ENCODE results near the gene HLTF. TPM values are rescaled to one million over a fixed set of nuclear protein-coding genes. Genes with fewer than 3 reads are reported as not detected.

The HLTF gene
- total RNA-seq, 1 donor from 2014 or later = 51.6 TPM

- DNase-seq (ENCODE audit: low read depth, low spot score) = no peak
- H3K4me3 Mint-ChIP-seq = no peak overlapping the region
- no peak overlapping the region for H3K27ac Mint-ChIP-seq (ENCODE audit: unreplicated experiment)
- TF ChIP-seq, protein P1, sequence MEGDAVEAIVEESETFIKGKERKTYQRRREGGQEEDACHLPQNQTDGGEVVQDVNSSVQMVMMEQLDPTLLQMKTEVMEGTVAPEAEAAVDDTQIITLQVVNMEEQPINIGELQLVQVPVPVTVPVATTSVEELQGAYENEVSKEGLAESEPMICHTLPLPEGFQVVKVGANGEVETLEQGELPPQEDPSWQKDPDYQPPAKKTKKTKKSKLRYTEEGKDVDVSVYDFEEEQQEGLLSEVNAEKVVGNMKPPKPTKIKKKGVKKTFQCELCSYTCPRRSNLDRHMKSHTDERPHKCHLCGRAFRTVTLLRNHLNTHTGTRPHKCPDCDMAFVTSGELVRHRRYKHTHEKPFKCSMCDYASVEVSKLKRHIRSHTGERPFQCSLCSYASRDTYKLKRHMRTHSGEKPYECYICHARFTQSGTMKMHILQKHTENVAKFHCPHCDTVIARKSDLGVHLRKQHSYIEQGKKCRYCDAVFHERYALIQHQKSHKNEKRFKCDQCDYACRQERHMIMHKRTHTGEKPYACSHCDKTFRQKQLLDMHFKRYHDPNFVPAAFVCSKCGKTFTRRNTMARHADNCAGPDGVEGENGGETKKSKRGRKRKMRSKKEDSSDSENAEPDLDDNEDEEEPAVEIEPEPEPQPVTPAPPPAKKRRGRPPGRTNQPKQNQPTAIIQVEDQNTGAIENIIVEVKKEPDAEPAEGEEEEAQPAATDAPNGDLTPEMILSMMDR (conservative IDR thresholded peaks at IDR 0.05) = no peak
- H3K9me3 Mint-ChIP-seq = no peaks in the 10 kb centered on the region
- no peaks in the 10 kb centered on the region for H3K36me3 Mint-ChIP-seq (ENCODE audit: low read depth)
- no peaks in the 10 kb centered on the region for H3K27me3 Mint-ChIP-seq (ENCODE audit: low read depth)
- peaks cover 11% of the 10 kb centered on the region for H3K4me1 Mint-ChIP-seq
Measured at GRCh38 chr3:148999806-149000205, 86.5 kb downstream of the HLTF start.

DNA sequence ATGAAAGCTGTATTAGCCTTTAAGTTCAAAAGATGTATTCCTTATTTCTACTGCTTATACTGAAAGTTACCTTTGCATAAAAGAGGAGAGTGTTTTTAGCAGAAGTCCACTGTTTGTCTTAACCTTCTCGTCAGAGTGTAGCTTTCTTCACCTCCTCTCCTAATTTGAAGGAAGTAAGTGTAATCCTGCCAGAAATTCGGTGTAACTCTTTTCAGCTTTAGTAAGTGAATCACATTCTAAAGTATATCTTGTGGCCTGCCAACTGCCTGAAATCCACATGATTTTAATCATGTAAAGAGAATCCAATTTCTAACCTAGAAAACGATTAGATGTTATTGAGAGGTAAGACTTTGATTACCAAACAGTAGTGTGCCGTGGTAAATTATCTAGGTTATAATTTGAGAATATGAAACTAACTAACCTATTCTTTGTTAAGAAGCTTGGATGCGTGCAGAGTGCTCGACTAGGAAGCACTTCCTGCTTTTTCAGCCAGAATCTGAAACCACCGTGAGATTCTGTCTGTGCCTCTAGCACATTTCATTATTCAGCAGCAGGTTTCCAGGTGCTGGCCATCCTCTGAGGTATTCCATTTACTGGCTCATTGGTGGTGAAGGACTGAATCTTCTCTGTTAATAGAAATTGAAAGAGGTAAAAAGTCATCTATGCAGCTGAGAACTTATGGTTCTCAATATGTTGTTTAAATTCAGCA is 87.5 kb downstream of the HLTF start:
- H3K27ac Mint-ChIP-seq (ENCODE audit: unreplicated experiment) = no peak overlapping the region
- H3K9me3 Mint-ChIP-seq = no peaks in the 10 kb centered on the region
- no peaks in the 10 kb centered on the region for H3K27me3 Mint-ChIP-seq (ENCODE audit: low read depth)
- TF ChIP-seq, protein P1 (conservative IDR thresholded peaks at IDR 0.05) = no peak
- DNase-seq (ENCODE audit: low read depth, low spot score) = no peak
- H3K4me1 Mint-ChIP-seq = peaks cover 9% of the 10 kb centered on the region
- no peaks in the 10 kb centered on the region for H3K36me3 Mint-ChIP-seq (ENCODE audit: low read depth)
- H3K4me3 Mint-ChIP-seq = no peak overlapping the region

- Mint-ChIP-seq H3K27ac (ENCODE audit: unreplicated experiment) (no peak overlapping the region), H3K4me3 (no peak overlapping the region), H3K9me3 (no peaks in the 10 kb centered on the region), H3K36me3 (ENCODE audit: low read depth) (no peaks in the 10 kb centered on the region), H3K4me1 (peaks cover 11% of the 10 kb centered on the region), H3K27me3 (ENCODE audit: low read depth) (no peaks in the 10 kb centered on the region)
- TF ChIP-seq, protein P1 (conservative IDR thresholded peaks at IDR 0.05) = no peak
- no peak for DNase-seq (ENCODE audit: low read depth, low spot score)
Measured at GRCh38 chr3:148998297-148998696, 88.0 kb downstream of the HLTF start.

DNA sequence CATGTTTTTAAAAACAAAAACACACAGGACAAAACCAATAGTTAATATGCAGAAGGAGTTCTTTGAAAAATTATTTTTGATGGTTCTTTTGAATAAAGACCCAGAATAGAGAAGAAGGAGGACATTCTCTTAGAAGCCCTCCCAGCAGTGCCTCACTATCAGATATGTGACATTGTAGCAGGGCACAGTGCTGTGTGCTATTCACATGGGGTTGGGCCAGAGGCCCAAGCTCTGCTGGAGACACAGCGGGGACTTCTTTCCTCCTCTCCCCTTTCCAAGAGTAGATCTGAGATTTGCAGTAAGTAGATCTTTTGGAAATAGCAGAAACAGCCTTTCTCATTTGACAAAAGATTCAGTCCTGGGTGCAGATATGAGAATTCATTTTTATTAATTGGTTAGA is 88.7 kb downstream of the HLTF start:
- Mint-ChIP-seq H3K4me3 (no peak overlapping the region), H3K9me3 (no peaks in the 10 kb centered on the region), H3K4me1 (peaks cover 16% of the 10 kb centered on the region), H3K27me3 (ENCODE audit: low read depth) (no peaks in the 10 kb centered on the region), H3K36me3 (ENCODE audit: low read depth) (no peaks in the 10 kb centered on the region), H3K27ac (ENCODE audit: unreplicated experiment) (no peak overlapping the region)
- no peak for DNase-seq (ENCODE audit: low read depth, low spot score)
- TF ChIP-seq, protein P1 (conservative IDR thresholded peaks at IDR 0.05) = no peak

DNA sequence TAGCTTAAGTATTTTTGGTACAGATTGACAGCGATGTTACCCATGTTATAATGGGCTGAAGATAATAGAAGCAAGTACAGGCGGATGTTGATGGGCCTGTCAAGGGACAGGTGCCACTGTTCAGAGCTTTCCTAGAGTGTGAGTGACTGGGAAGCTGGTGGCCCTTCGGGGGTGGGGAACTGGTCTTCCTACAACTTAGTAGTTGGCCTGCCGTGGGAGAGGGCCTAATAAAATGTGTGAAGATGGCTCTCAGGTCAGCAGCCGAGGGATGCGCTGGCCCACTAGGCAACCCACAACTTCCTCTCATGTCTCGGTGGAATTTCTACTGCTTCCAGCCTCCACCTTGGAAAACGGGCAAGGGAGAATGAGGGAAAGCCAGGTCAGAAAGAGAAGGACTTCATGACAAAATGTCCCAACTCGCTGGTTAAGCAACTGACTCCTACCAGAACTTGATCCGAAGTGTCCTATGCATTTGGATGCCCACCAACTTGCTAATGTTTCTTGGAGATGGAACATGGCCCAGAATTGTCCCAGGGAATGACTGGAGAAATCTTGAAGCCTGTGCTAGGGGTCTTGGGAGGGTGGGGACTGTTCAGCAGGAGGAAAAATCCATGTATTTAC is 93.6 kb downstream of the HLTF start:
- H3K9me3 Mint-ChIP-seq = no peaks in the 10 kb centered on the region

More for the DNA sequence above, 93.6 kb downstream of the HLTF start:
- Mint-ChIP-seq H3K36me3 (ENCODE audit: low read depth) (no peaks in the 10 kb centered on the region), H3K27ac (ENCODE audit: unreplicated experiment) (no peak overlapping the region), H3K4me3 (peak overlapping the region; percentile 89), H3K27me3 (ENCODE audit: low read depth) (no peaks in the 10 kb centered on the region), H3K4me1 (peaks cover 18% of the 10 kb centered on the region)
- TF ChIP-seq, protein P1 (conservative IDR thresholded peaks at IDR 0.05) = no peak
- DNase-seq (ENCODE audit: low read depth, low spot score) = no peak

Data from neural crest cell (in vitro differentiated cells).